NOMO-1 (cell line): ENCODE measurements around the gene PARD3.

ENCODE experiments used
- DNase-seq, 2 experiments: peaks; one replicate each; lab custom pipeline; 2025; ENCODE audit not compliant: unreplicated experiment in 2 of 2; lab: John Stamatoyannopoulos, UW

Gene PARD3

DNA sequence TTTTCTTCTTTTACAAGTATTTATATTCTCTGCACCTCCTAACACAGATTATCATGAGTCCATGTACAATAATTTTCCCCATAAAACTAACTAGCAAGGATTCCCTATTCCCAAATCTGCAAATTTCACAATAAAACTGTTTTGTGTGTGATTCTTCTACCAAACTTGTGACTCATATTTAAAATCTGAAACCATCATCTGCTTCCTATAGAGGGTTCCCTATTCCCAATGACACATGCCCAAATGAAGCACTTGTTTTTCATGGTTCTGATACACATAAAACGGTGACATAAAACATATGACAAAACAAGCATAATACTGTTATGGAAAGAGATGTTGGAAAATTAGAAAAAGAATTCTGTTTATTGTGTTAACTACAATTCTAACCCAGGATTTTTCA lies 657.6 kb downstream of the PARD3 start:
- DNase-seq = no peak

DNA sequence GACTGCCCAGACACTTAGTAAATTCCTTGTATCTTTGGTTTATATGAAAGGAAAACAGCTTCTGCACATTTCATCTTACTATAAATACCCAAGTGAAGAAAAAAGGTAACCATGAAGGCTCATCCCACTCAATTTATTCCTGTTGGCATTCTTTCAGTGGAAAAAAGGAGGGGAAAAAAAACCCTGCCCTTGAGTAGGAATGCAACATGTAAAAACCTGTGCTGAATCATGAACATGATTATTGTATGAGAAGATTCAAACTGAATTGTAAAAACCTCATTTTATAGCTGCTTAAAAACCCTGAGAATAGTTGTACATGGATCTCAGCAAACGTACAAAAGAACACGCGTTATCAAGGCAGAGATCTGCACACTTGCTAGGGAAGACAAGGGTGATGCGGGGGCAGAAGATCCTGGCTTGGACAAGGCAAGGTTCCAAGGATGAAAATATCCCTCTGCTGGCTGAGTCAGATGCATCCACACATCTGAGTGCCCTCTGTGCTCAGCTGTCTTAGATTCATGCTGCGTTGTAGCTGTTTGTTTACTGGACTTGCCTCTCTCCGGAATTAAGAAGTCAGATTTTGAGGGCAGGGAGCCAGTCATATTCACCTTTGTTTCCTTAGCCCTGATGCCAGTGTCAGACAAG lies 658.2 kb downstream of the PARD3 start:
- no peak for DNase-seq

DNA sequence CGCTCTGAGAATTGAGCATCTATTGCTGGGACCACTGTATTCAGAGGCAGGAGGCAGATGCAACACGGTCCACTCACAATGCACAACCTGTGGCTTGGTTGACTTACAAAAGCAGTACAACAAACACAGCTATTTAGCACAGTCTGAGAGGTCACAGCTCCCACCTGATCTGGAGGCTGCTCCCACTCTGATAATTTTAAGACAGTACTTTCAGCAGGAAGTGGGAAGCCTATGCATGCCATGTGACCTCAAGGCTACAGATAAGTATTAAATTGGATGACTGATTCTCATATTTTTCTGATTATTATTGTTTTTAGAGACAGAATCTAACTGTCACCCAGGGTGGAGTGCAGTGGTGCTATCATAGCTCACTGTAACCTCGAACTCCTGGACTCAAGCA lies 659.3 kb downstream of the PARD3 start:
- no peak for DNase-seq

DNA sequence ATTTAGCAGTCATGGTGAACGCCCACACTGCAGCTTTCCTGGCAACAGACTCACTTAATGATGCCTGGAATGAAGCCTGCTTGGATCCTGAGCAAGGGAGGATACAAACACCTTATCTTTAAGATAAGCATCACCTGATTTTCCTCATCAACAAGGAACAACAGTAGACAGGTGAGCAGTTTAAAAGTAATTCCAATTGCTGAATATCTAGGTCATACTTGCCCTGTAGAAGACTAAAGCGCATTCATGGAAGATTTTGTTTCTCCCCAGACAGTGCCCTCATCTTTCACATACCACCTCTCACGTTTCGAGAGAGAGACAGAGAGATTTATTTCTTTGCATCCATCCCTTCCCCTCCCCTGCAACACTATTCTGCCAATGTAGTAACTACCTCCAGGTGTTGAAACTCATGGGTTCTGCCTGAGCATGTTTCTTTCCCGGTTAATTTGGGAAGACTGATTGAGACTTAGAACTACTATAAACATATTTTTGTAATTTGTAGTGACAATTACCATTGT lies 660.7 kb downstream of the PARD3 start:
- DNase-seq = no peak

DNA sequence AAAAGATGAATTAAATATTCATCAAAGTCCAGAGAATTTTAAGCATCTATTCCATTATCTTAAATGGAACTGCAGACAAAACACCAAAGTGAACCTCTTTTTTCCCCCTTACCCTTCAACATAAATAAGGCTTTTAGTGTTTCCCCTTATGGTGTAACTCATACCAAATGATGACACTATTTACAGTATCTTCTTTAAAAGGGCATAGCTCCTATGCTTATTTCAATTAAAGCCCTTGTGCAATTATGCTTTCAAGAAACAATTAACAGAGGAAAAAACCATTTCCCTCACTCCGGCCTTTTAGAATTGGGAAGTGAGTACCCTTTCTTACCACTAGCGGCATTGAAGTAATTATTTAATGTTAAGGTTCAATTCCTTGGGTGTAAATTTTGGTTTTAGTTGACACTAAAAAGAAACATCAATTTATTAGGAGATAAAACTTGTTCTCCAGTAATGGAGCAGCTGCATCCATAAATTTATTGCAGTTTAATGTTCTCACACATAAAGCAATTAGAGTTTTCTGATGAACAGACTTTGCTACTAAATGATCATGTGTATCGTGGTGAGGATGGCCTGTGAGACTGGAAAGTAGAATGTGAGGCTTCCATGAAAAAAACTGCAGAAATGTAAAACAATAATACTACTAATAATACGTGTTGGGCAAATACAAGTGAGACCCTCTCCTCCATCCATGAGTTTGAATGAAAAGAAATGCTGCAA lies 661.3 kb downstream of the PARD3 start:
- peak in 1 of 2 experiments; percentile 40 for DNase-seq

DNA sequence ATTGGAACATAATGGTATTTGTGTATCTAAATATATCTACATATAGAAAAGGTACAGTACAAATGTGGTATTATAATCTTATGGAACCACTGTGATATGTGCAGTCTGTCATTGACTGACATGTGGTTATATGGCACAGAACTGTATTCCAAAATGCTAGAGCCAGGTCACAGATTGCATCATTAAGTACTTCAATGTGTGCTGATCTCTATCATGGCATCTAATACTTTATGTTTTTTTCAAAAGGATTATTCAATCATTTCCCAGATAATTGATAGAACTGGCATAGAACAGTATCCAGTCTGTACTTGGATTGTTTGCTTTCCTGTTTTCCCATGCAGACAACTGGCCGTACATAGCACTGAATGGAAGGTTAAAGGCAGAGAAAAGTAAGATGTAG lies 662.7 kb downstream of the PARD3 start:
- DNase-seq = no peak

DNA sequence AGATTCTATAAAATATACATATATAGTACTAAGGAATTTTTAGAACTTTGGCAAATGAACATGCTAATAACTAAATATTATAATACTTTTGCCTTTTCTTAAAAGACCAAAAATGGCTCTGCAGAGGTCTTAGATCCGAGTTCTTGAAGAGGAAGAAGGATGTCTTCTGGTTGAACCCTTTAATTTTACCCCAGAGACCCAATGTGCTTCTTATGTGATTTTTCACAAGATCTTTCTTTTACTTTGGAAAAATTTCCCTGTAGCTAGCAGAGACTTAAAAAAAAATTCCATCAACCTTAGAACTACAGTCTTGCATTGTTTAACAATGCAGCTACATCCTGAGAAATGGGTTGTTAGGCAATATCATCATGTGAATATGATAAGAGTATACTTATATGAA lies 663.2 kb downstream of the PARD3 start:
- no peak for DNase-seq

DNA sequence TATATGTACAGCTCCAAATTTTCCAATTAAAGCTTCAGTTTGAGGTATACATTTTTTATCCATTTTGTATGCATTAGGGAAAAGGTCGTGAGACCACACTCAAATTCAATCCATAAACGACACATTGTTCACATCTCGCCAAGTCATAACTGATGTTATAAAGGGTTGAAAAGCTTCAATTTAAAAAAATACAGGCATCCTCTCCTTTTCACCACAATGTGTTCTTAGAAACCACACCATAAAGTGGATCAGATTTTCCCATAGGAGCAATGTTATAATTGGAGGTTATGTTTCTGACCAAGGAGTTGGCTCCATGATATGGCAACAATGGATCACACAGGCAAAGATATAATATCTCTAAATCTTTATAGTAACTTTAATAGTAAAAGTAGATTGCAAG lies 663.6 kb downstream of the PARD3 start:
- no peak for DNase-seq

DNA sequence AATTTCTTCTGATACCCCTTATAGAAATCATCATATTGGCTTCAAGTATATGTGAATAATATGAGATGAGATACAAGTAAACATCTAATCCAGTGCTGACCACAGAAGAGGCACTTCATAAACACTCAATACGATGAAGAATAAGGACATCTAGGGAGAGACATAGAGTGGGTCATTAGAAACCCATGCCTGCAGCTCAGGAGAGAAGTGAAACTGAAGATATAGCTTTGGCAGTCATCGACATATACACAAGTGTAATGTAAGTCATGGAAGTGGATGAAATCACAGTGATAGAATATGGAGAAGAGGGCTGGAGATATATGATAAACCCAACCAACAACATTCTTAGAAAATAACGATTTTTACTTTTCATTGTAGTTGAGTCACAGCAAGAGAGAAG lies 665.0 kb downstream of the PARD3 start:
- peak; percentile 5 to 19 for DNase-seq

DNA sequence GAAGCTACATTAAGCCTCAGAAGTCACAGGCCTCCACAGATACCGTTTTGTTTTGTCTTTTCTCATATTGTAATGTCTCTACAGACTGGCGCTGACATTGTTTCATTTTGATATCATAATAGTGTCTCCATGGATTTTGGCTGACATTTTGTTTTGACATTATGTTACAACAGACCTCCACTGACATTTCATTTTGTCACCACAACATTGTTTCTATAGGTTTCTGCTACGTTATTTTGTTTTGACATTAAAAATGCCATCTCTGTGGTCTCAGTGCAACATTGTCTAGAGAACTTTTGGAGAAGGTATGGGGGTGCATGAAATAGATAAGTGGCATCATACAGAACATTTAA lies 666.8 kb downstream of the PARD3 start:
- DNase-seq = no peak

DNA sequence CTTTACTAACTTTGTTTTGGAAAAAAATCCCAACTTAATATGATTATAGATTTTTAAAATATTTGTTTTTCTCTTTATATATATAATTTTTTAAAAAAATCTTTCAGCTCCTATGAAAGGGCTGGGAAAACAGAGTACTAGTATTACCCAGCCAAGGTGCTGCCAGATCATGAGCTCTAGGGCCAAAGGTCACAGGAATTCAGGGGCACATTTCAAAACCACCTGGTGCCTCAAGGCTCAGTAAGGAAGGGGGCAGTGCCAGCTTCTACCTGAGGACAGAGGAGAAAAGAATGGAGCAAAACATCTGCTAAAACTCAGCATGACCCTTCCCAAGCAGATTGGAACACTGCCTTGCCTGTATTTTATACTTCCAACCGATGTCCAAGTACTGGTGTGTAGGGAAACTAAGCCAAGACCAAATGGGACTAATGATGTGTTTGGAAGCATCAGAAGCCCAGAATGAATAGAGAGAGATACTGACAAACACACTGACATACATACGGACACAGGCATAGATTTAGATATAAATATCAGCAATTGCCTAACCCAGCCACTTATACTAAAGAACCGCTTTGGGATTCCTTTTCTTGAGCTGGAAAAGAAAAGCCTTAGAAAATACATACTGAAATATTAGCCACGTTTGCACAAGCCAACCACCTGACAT lies 667.3 kb downstream of the PARD3 start:
- DNase-seq = no peak

DNA sequence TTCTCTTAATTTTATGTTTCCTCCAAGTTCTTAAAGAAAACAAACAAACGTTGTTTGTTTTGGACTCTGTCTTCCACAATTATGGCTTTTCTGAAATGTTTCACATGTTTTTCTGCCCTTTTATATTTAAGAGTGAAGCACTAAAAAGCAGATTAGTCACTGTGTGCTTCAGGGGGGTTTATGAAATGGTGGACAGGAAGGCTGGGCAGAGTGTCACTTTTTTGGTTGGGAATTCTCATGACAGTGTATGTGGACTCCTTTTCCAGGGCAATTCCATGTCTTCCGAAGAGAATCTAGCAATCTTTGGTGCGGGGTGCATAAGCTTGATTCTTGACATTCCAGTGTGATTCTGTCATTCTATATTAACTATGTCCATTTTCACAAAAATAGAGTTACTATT lies 669.4 kb downstream of the PARD3 start:
- DNase-seq = no peak

DNA sequence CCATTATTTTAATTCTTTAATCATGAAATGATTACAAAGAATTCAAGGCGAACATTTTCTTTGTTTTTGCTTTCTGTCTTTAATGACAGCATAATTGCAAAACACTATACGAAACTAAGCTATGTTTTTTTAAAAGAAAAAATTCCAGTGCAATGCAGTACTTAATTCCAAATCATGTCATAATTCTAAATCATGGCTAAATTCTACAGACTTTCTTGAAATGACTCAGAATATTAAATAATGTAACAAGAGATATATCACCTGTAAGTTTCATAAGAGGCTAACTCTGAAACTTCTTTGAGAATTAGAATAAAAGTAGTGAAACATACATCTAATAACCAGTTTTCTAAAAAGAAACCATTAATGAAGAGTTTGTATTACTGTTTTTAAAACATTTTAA lies 671.6 kb downstream of the PARD3 start:
- DNase-seq = no peak

DNA sequence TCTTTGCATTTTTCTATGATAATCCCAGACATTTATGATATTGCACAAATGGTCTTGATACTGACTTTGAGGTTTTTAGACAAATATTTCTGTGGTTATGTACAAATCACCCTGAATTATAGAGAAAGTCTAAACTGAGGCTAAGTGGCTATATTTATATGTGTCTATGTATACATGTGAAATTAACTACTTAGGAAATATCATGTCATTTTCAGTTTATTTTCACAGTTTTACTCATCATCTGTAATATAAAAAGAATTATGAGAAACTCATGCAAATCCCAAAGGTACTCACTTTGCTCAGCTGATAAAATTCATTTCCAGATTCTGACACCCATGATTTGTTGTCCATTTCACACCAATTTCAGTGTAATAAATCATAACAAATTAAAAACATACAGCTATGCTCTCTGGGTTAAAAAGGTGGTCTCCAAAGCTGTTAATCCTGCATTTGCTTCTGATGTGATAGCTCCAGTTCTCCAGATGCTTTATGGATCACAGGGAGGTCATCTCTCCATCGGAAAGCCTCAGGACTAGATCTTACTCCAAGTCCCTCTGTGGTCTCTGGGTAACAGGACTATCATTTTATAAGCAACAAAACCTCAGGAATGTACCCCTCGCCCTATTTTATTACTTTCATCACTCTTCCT lies 673.9 kb downstream of the PARD3 start:
- DNase-seq = no peak

DNA sequence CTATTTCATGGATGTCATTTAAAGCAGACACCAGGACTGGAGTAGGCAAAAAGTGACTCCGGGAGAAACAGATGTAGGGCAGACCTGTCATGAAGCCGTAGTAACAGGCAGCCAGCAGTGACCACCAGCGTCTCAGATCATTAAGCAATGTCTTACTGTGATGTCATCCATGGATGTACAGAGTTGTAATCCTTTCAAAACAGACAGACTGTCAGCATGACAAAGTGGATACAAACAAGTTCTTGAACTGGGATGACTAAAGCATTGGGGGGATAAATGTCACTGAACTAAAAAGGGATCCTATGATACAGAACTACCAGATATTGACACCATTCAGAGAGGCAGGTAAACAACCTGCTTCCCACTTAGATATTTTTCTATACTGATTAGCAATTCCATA lies 675.5 kb downstream of the PARD3 start:
- no peak for DNase-seq

DNA sequence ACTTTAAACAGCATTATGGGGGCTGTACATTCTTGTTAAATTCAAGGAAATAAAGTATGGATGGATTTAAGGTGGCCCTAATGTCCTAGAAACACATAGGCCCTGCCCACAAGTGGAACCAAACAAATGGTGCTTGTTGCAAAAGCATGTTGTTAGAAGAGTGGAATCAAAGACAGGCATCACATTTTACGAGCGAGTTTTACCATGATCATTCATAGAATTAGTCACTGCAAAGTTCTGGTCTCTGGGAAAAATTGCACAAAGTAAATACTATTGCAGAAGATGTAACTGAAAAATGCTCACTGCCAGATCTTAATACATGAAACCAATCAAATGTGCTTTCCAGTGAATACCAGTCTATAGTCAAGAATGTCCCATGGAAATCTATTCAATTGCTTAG lies 677.1 kb downstream of the PARD3 start:
- no peak for DNase-seq

DNA sequence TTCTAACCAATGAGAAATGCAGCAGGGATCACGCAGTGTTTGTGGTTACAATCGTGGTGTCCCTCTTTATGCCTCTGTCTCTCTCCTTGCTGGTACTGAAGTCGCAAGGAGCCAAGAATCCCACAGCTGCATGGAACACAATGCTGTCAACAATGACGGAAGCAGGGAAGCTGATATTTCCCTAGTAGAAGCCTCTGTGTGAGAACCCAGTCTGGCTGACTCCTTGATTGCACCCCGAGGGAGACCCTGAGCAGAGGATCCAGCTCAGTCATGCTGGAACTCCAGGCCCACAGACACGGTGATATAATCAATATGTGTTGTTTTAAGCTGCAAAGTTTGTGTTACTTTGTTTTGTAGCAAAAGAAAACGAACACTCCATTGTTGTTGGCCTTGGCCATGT lies 677.9 kb downstream of the PARD3 start:
- DNase-seq = no peak

DNA sequence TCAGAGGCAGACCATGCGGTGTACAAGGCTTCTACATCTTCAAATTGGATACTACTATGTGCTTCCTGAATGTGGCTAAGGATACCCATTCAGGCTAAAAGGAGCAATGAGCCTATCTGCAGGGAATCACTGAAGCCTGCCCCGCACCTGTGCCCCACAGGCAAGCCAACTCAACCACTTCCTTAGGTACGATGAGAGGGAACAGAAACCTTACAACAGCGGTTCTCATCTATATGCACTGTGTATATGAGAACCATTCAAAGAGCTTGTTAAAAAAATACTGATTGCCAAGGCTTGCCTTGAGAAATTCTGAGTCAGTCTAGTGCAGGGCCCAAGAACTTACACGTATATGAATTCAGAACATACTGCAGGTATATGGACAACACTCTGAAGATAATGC lies 679.6 kb downstream of the PARD3 start:
- DNase-seq = no peak

DNA sequence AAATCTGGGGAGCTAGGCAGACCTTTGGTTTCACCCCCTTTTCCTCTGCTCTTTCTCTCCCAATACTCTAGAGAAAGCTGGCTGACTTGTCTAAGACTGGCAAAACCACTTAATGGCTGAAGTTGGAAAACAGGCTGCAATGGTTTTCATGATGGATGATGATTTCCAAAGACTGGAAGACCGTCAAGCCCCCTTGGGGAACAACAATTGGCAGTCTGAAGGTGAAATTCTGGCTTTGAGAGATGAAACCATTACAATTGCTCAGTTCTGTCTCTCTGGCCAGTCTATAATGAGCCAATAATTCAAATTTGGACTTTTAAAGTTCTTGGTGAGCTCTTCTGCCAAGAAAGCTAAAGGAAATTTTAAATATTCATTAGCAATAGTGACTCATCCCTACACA lies 680.5 kb downstream of the PARD3 start:
- DNase-seq = no peak

DNA sequence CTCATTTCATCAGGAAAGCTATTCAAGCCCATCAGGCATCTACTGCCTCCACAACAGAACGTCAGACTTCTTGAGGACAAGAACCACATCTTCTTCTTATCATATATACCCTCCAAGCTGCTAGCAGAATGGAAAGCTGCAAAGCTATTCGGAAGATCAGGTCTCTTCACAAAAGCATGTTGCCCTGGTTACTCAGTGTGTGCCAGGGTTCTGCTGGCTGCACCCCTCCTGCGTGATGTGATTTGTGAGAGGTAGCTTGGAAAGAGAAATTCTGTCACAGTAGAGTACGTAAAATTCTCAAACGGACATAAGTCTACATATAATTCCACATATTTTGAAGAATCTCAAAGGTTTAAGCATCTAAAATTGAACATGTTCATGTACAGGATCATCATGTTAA lies 681.7 kb downstream of the PARD3 start:
- no peak for DNase-seq

DNA sequence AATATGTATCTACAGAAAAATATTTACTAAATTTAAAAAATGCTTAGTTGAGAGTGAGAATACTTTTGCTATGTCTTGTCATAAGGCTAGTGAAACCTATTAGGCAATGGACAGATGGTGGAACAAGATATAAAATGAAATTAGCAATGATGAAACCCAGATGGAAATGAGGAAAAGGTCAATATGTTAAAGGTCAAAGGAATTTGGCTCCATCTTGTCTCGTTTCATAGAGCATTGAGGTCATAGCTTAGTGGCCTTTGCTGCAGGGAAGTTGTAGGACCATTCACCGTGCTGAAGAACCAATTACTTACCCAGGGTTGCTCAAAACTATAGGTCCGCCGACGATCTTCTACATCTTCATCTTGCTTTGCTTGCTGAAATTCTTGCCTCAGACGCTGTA lies 683.9 kb downstream of the PARD3 start:
- no peak for DNase-seq

DNA sequence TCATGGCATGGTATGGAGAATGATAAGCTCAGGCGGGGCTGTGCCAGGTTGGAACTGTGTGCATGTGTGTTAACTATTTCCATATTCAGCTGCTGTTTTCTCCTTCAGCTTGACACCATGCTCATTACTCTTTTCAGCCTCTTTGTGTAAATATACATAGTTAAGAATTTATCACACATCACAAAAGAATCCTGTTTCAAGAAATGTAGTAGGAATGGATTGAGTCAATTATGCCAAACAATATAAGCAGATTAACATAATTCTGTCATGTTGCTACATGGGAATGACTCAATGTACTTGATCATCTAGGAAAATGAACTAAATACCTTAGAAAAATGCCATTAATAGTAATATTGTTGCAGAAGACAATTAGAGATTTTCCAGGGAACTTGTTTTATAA lies 687.4 kb downstream of the PARD3 start:
- DNase-seq = no peak
